WERI-Rb-1 (cell line): ENCODE results near the gene NRP2.

ENCODE experiments used
- DNase-seq: peaks from one replicate; pipeline ENCODE4 v3.0.0-alpha.2; 2020
- H3K27ac ChIP-seq: fragments of 250-450 bp; sonication (Bioruptor Pico); 2 replicates; pipeline ENCODE4 v1.5.1; 2020; ENCODE audit warnings: mild to moderate bottlenecking, moderate library complexity
- H3K27me3 ChIP-seq: fragments of 250-450 bp; sonication (Bioruptor Pico); 2 replicates; pipeline ENCODE4 v1.5.1; 2021; ENCODE audit warnings: mild to moderate bottlenecking, low read depth, moderate library complexity; ENCODE audit not compliant: insufficient read depth, severe bottlenecking
- H3K36me3 ChIP-seq: fragments of 250-450 bp; sonication (Bioruptor Pico); 2 replicates; pipeline ENCODE4 v1.5.1; 2020; ENCODE audit warnings: mild to moderate bottlenecking, moderate library complexity
- H3K4me3 ChIP-seq: 2 replicates; pipeline ENCODE4 v1.5.1; 2011; ENCODE audit warnings: low read depth, mild to moderate bottlenecking, control low read depth, low read length
- H3K9me3 ChIP-seq: fragments of 250-450 bp; sonication (Bioruptor Pico); 2 replicates; pipeline ENCODE4 v1.5.1; 2021; ENCODE audit warnings: mild to moderate bottlenecking, moderate library complexity; ENCODE audit not compliant: severe bottlenecking
- CTCF ChIP-seq: IDR thresholded peaks from 2 replicates; pipeline ENCODE4 v1.5.1; 2011; ENCODE audit warnings: low read depth, mild to moderate bottlenecking, control low read depth, inconsistent platforms, low read length

The NRP2 gene

GRCh38 chr2:205733648-205734047, 51.3 kb downstream of the NRP2 start:
- Histone ChIP-seq H3K9me3 (no peaks in the 10 kb centered on the region), H3K36me3 (peaks cover 6% of the 10 kb centered on the region), H3K4me3 (0 out of 2 replicates have a peak overlapping the region, but pooled peaks have one; percentile 3), H3K27ac (peak overlapping the region; percentile 89), H3K27me3 (no peaks in the 10 kb centered on the region)
- TF ChIP-seq CTCF, result no peak
- DNase-seq, result peak; percentile 94

DNA sequence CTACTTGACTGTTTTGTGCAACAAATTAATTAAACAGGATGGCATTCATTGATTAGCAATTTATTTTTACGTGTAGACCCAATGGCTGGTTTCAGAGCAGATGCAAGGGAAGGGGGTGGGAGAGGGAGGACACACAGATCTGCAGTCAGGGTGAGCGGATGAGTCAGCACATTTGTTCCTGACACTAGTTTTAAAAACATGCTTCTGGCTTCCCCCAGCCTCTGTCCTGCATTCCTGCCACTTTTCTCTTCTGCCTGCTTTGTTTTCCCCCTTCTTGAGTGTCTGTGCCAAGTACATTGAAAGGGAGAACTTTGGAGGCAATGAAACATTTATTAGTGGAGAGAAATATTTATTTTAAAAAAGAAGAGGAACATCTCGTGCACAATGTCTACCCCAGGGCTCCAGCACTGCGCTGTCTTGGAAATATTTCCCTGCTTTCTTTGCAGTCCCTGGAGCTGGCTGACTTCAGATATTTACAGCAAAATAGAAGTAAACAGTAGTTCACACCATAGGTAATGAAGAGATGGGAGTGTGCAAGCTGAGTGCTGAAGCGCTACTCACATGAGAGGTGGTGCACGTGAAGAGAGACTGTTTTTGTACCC, 52.2 kb downstream of the NRP2 start:
- H3K9me3 ChIP-seq, result no peaks in the 10 kb centered on the region
- H3K36me3 ChIP-seq, result peaks cover 6% of the 10 kb centered on the region
- H3K27ac ChIP-seq, result peak overlapping the region; percentile 89
- H3K27me3 ChIP-seq, result no peaks in the 10 kb centered on the region
- TF ChIP-seq CTCF, result no peak
- peak; percentile 59 for DNase-seq
- H3K4me3 ChIP-seq, result no peak overlapping the region

GRCh38 chr2:205738117-205738968, 56.0 kb downstream of the NRP2 start:
- TF ChIP-seq CTCF, result no peak
- Histone ChIP-seq H3K9me3 (no peaks in the 10 kb centered on the region), H3K27ac (peak overlapping the region; percentile 78), H3K4me3 (no peak overlapping the region), H3K27me3 (no peaks in the 10 kb centered on the region), H3K36me3 (peaks cover 28% of the 10 kb centered on the region)
- DNase-seq, result no peak

GRCh38 chr2:205739620-205740019, 57.3 kb downstream of the NRP2 start:
- peak; percentile 77 for DNase-seq
- no peaks in the 10 kb centered on the region for H3K9me3 ChIP-seq
- H3K36me3 ChIP-seq, result peaks cover 38% of the 10 kb centered on the region
- no peaks in the 10 kb centered on the region for H3K27me3 ChIP-seq
- no peak for TF ChIP-seq CTCF
- no peak overlapping the region for H3K4me3 ChIP-seq
- peak overlapping the region; percentile 78 for H3K27ac ChIP-seq

DNA sequence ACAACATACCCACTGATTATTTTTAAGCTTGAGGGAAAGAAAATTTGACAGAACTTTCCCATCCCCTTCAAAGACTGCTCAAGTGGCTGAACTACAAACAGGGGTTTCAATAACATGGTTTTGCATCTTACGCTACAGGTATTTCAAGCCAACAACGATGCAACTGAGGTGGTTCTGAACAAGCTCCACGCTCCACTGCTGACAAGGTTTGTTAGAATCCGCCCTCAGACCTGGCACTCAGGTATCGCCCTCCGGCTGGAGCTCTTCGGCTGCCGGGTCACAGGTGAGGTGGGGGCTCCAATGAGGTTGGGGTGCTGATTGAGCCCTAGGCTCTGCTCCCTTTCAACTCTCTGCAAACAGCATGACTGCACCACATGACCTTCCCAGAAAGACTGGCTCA, 58.1 kb downstream of the NRP2 start:
- Histone ChIP-seq H3K9me3 (no peaks in the 10 kb centered on the region), H3K27me3 (no peaks in the 10 kb centered on the region), H3K36me3 (peaks cover 38% of the 10 kb centered on the region), H3K27ac (peak overlapping the region; percentile 66), H3K4me3 (no peak overlapping the region)
- no peak for DNase-seq
- no peak for TF ChIP-seq CTCF
